ENCODE measurements around the gene RRAD. TPM values are rescaled to one million over a fixed set of nuclear protein-coding genes. Genes with fewer than 3 reads are reported as not detected.
A peak's percentile ranks its signal among the peaks of the same experiment; 100 is the strongest.

RRAD gene
- total and polyA plus RNA-seq, 2 of the 4 experiments (the other 2 are of a cell fraction), result 1.3 to 2.1 TPM

GRCh38 chr16:66936889-66937554 lies 11.7 kb upstream of the RRAD start:
- H3K4ac ChIP-seq (ENCODE audit: low read depth, low read length), result no peak overlapping the region
- ChIA-PET POLR2A (ENCODE audit: unreplicated experiment) (interaction anchor here (0.6 kb wide), 1 partner anchor 232 kb away, joined by 3 read pairs; no protein-coding TSS in a partner anchor), CTCF (no interaction called here)
- H4K91ac ChIP-seq (ENCODE audit: insufficient read depth, low read depth, low read length), result no peak overlapping the region
- intact Hi-C loops (cut with micrococcal nuclease), result no loop called here
- no peak overlapping the region for H4K8ac ChIP-seq (ENCODE audit: low read depth in 2 of 2, low read length in 2 of 2)
- no peak overlapping the region for H3K9ac ChIP-seq (ENCODE audit: low read depth, low read length)
- no peak overlapping the region for H2AFZ ChIP-seq (replicated peaks; ENCODE audit: low read length, poor library complexity)
- H4K5ac ChIP-seq (ENCODE audit: low read depth, low read length), result no peak overlapping the region
- in situ Hi-C loops (cut with MboI; ENCODE audit: low sequenced_read_pairs), result no loop called here
- H3K18ac ChIP-seq (ENCODE audit: low read depth, low read length), result no peak overlapping the region
- H3K4me1 ChIP-seq (ENCODE audit: control insufficient read depth, insufficient read depth, low read length), result peaks cover 9% of the 10 kb centered on the region
- 95% methylated on average over 2 of the region's 4 CpGs; no CpG with 5 or more reads in 1 of the 2 experiments for WGBS, 2 experiments (ENCODE audit: extremely low coverage in 2 of 2, insufficient read length in 1 of 2)
- no peak overlapping the region for H3K4me2 ChIP-seq (ENCODE audit: low read depth, low read length)
- no peak for DNase-seq
- no peak overlapping the region for H2BK120ac ChIP-seq (ENCODE audit: low read depth, low read length)
- H3K56ac ChIP-seq (ENCODE audit: extremely low read depth, insufficient read depth, low read length), result no peak overlapping the region
- H2AK5ac ChIP-seq (ENCODE audit: low read depth, low read length), result no peak overlapping the region
- no peak overlapping the region for H3K4me3 ChIP-seq (ENCODE audit: insufficient read depth, low read depth, low read length)
- peaks cover 25 to 89% of the 10 kb centered on the region in 2 experiments for H3K79me1 ChIP-seq (ENCODE audit: low read depth in 1 of 2, low read length in 2 of 2)
- no peak overlapping the region for H2AK9ac ChIP-seq (replicated peaks; ENCODE audit: low read depth, low read length, poor library complexity)
- H3K23ac ChIP-seq (ENCODE audit: low read depth, low read length), result peak overlapping the region; percentile 51; the same call in 1 of the 2 replicates
- peaks cover 25% of the 10 kb centered on the region for H3K9me1 ChIP-seq (ENCODE audit: insufficient read depth, low read length)
- H2BK15ac ChIP-seq (ENCODE audit: low read depth, low read length), result no peak overlapping the region
- no peaks in the 10 kb centered on the region for H3K9me3 ChIP-seq (ENCODE audit: control insufficient read depth, insufficient read depth, low read length)
- H3K36me3 ChIP-seq (ENCODE audit: control insufficient read depth, insufficient read depth, low read length), result peaks cover 52% of the 10 kb centered on the region
- H3K14ac ChIP-seq (replicated peaks; ENCODE audit: low read depth, low read length), result no peak overlapping the region
- H3K27me3 ChIP-seq (ENCODE audit: control insufficient read depth, insufficient read depth, low read length), result no peaks in the 10 kb centered on the region
- TF ChIP-seq RFX5 (IDR thresholded peaks at IDR 0.05; ENCODE audit: low read depth, low read length) (no peak), ELK1 (IDR thresholded peaks at IDR 0.05; ENCODE audit: borderline replicate concordance, low read depth, low read length) (no peak), POLR2A (IDR thresholded peaks at IDR 0.05; ENCODE audit: low read depth, low read length) (no peak), SMC3 (IDR thresholded peaks at IDR 0.05; ENCODE audit: low read depth, low read length) (no peak), MXI1 (IDR thresholded peaks at IDR 0.05; ENCODE audit: borderline replicate concordance, low read depth, low read length) (no peak), NFE2L2 (IDR thresholded peaks at IDR 0.05; ENCODE audit: low read depth, low read length) (no peak), MAZ (IDR thresholded peaks at IDR 0.05; ENCODE audit: borderline replicate concordance, low read depth, low read length) (no peak), MAFK (IDR thresholded peaks at IDR 0.05; ENCODE audit: low read depth, low read length) (no peak), BHLHE40 (IDR thresholded peaks at IDR 0.05; ENCODE audit: low read depth, low read length) (no peak), USF2 (IDR thresholded peaks at IDR 0.05; ENCODE audit: low read depth, low read length) (no peak), CEBPB (IDR thresholded peaks at IDR 0.05; ENCODE audit: low read depth, low read length) (no peak), CHD1 (IDR thresholded peaks at IDR 0.05; ENCODE audit: low read depth, low read length) (no peak), RCOR1 (IDR thresholded peaks at IDR 0.05; ENCODE audit: insufficient replicate concordance, low read length) (no peak), FOS (IDR thresholded peaks at IDR 0.05; ENCODE audit: low read depth, low read length) (no peak), RAD21 (IDR thresholded peaks at IDR 0.05; ENCODE audit: low read length) (no peak), CTCF (conservative IDR thresholded peaks at IDR 0.05; ENCODE audit: low read depth, low read length) (no peak)
- no peak overlapping the region for H2BK20ac ChIP-seq (ENCODE audit: low read depth, low read length)
- BruUV-seq (replicated peaks), result no TSS peak
- no peak overlapping the region for H3K27ac ChIP-seq (ENCODE audit: insufficient read depth, low read length)
- no peak overlapping the region for H2BK5ac ChIP-seq (ENCODE audit: low read depth, low read length, poor library complexity, severe bottlenecking)
- peaks cover 44% of the 10 kb centered on the region for H4K20me1 ChIP-seq (ENCODE audit: insufficient read depth, low read length)
- dilution Hi-C loops (cut with HindIII; ENCODE audit: low sequenced_read_pairs, unreplicated experiment), result no loop called here
- no peak for ATAC-seq (ENCODE audit: low read depth)

Data from IMR-90 (cell line).